ENCODE data around the gene DNLZ.

The DNLZ gene

GRCh38 chr9:136376457-136376856, 12.9 kb upstream of the DNLZ start:
- no peak for DNase-seq (ENCODE audit: low read depth in 2 of 2)

- no peak for DNase-seq (ENCODE audit: low read depth in 2 of 2)
These were observed 11.6 kb upstream of the DNLZ start for GRCh38 chr9:136375096-136375495.

GRCh38 chr9:136374183-136374575, 10.6 kb upstream of the DNLZ start:
- no peak for DNase-seq (ENCODE audit: low read depth in 2 of 2)

- no peak for DNase-seq (ENCODE audit: low read depth in 2 of 2)
These were observed 10.0 kb upstream of the DNLZ start, which contains the start of gene CARD9 for GRCh38 chr9:136373300-136374182. TSS of gene CARD9 (minus strand) at chr9:136373669. CDS start at chr9:136372078, 1,591 bp downstream.

GRCh38 chr9:136372561-136373299, 9.2 kb upstream of the DNLZ start:
- no peak for DNase-seq (ENCODE audit: low read depth in 2 of 2)

- DNase-seq (ENCODE audit: low read depth in 2 of 2): no peak
These were observed 8.5 kb upstream of the DNLZ start for GRCh38 chr9:136372006-136372405.

- DNase-seq (ENCODE audit: low read depth in 2 of 2): no peak
These were observed 8.0 kb upstream of the DNLZ start for GRCh38 chr9:136371533-136371880.

- no peak for DNase-seq (ENCODE audit: low read depth in 2 of 2)
These were observed 7.4 kb upstream of the DNLZ start for GRCh38 chr9:136370687-136371532.

- DNase-seq (ENCODE audit: low read depth in 2 of 2): no peak
These were observed 6.5 kb upstream of the DNLZ start for GRCh38 chr9:136370037-136370436.

GRCh38 chr9:136368190-136368589, 4.6 kb upstream of the DNLZ start:
- DNase-seq (ENCODE audit: low read depth in 2 of 2): no peak

- DNase-seq (ENCODE audit: low read depth in 2 of 2): no peak
These were observed 4.0 kb upstream of the DNLZ start for GRCh38 chr9:136367296-136368145.

- DNase-seq (ENCODE audit: low read depth in 2 of 2): no peak
These were observed 3.3 kb upstream of the DNLZ start for GRCh38 chr9:136366826-136367225.

GRCh38 chr9:136365775-136366222, 2.3 kb upstream of the DNLZ start:
- DNase-seq (ENCODE audit: low read depth in 2 of 2): no peak

- no peak for DNase-seq (ENCODE audit: low read depth in 2 of 2)
These were observed 1.6 kb upstream of the DNLZ start for GRCh38 chr9:136364942-136365774.

GRCh38 chr9:136363949-136364748, 605 bp upstream of the DNLZ start:
- DNase-seq (ENCODE audit: low read depth in 2 of 2): no peak

- DNase-seq (ENCODE audit: low read depth in 2 of 2): no peak
These were observed 1.1 kb downstream of the DNLZ start for GRCh38 chr9:136362450-136362784.

- no peak for DNase-seq (ENCODE audit: low read depth in 2 of 2)
These were observed 1.6 kb downstream of the DNLZ start for GRCh38 chr9:136361754-136362449.

GRCh38 chr9:136361047-136361753, 2.3 kb downstream of the DNLZ start:
- DNase-seq (ENCODE audit: low read depth in 2 of 2): no peak
